PC-3 (cell line): ENCODE measurements around the gene PCDHGA10. TPM values are rescaled to one million over a fixed set of nuclear protein-coding genes. Genes with fewer than 3 reads are reported as not detected.
A peak's percentile ranks its signal among the peaks of the same experiment; 100 is the strongest.
"Not testable (repeated sequence)": the region's sequence is repeated elsewhere in the genome, so short reads cannot be mapped to it uniquely, and the experiment has no call there.

Experiments
- ATAC-seq: fragments of 200-7000 bp; cut with Tn5 transposase; 2 replicates; pipeline ENCODE4 v1.9.1; 2020; ENCODE audit warnings: mild to moderate bottlenecking, moderate library complexity
- BruUV-seq: library from RNA; stranded (reverse); fragments of 400-500 nt; replicated peaks from 2 replicates; lab custom pipeline; 2021; lab: Mats Ljungman, UMichigan
- CTCF ChIA-PET: fragments of 300-600 bp; sonication (Branson Sonifier 250); formaldehyde crosslinking; loops from one replicate; lab custom pipeline; 2022; ENCODE audit warnings: antibody characterized with exemption; lab: Charles Lee
- POLR2A ChIA-PET: fragments of 300-600 bp; sonication (Branson Sonifier 250); formaldehyde crosslinking; loops from one replicate; lab custom pipeline; 2022; ENCODE audit warnings: antibody characterized with exemption; ENCODE audit not compliant: unreplicated experiment; lab: Charles Lee
- DNase-seq: peaks from one replicate; pipeline ENCODE4 v3.0.0-alpha.2; 2015
- H2AFZ ChIP-seq: fragments of 300-600 bp; sonication (generic); 2 replicates; pipeline ENCODE4 v1.6.0; 2016; ENCODE audit warnings: antibody characterized with exemption, low read length
- H3F3A ChIP-seq: fragments of 300-600 bp; sonication (generic); one replicate; pipeline ENCODE4 v1.6.0; 2017; ENCODE audit warnings: antibody characterized with exemption, low read length, control low read depth, mild to moderate bottlenecking; ENCODE audit not compliant: unreplicated experiment
- H3K27ac ChIP-seq: fragments of 300-600 bp; sonication (generic); 2 replicates; pipeline ENCODE4 v1.5.1; 2016; ENCODE audit warnings: mild to moderate bottlenecking, low read length
- H3K27me3 ChIP-seq: fragments of 300-600 bp; sonication (generic); 2 replicates; pipeline ENCODE4 v1.6.1; 2016; ENCODE audit warnings: low read length, mixed read lengths
- H3K36me3 ChIP-seq: fragments of 300-600 bp; sonication (generic); 2 replicates; pipeline ENCODE4 v1.6.1; 2016; ENCODE audit warnings: low read depth, mixed run types, low read length, mixed read lengths
- H3K4me1 ChIP-seq: fragments of 300-600 bp; sonication (generic); 2 replicates; pipeline ENCODE4 v1.5.1; 2016; ENCODE audit warnings: low read length; ENCODE audit not compliant: insufficient read depth
- H3K4me2 ChIP-seq: fragments of 300-600 bp; sonication (generic); 2 replicates; pipeline ENCODE4 v1.6.0; 2016; ENCODE audit warnings: low read length
- H3K4me3 ChIP-seq: fragments of 300-600 bp; sonication (generic); 2 replicates; pipeline ENCODE4 v1.5.1; 2016; ENCODE audit warnings: mild to moderate bottlenecking, low read length, mixed read lengths
- H3K79me2 ChIP-seq: fragments of 300-600 bp; sonication (generic); 2 replicates; pipeline ENCODE4 v1.6.1; 2017; ENCODE audit warnings: low read length, mixed read lengths
- H3K9ac ChIP-seq: fragments of 300-600 bp; sonication (generic); 2 replicates; pipeline ENCODE4 v1.6.0; 2016; ENCODE audit warnings: mild to moderate bottlenecking, low read length
- H3K9me2 ChIP-seq: fragments of 300-600 bp; sonication (generic); replicated peaks from 2 replicates; pipeline ENCODE4 v1.6.1; 2016; ENCODE audit warnings: mixed run types, low read length, mixed read lengths
- H3K9me3 ChIP-seq: fragments of 300-600 bp; sonication (generic); 2 replicates; pipeline ENCODE4 v1.6.1; 2016; ENCODE audit warnings: low read length, mixed read lengths
- H4K20me1 ChIP-seq: fragments of 300-600 bp; sonication (generic); 2 replicates; pipeline ENCODE4 v1.6.1; 2016; ENCODE audit warnings: low read length, mixed read lengths
- EZH2 ChIP-seq: fragments of 300-600 bp; sonication (generic); IDR thresholded peaks from one replicate; pipeline ENCODE4 v1.6.1; 2017; ENCODE audit warnings: antibody characterized with exemption, mild to moderate bottlenecking, low read length; ENCODE audit not compliant: unreplicated experiment
- EZH2phosphoT487 ChIP-seq: fragments of 300-600 bp; sonication (generic); IDR thresholded peaks from 2 replicates; pipeline ENCODE4 v1.6.1; 2018; ENCODE audit warnings: mild to moderate bottlenecking, antibody characterized with exemption, low read length, borderline replicate concordance
- intact Hi-C: fragments of 100-400 bp; cut with micrococcal nuclease; formaldehyde crosslinking; loops from 2 replicates; pipeline ENCODE4 v1.9.0; 2023
- total RNA-seq: library from RNA; depleted of rRNA; stranded (reverse); fragments of >200 nt; gene quantifications from 2 replicates; pipeline ENCODE4 v1.2.3, GENCODE V29; 2014
- TF ChIP-seq, protein P1 (sequence below): fragments of 300-600 bp; sonication (generic); conservative IDR thresholded peaks from 2 replicates; pipeline ENCODE4 v1.5.1; 2017; ENCODE audit warnings: antibody characterized with exemption, low read depth, mild to moderate bottlenecking, low read length

The PCDHGA10 gene
- total RNA-seq, 1 experiment from 2014 or later: 0.84 TPM

DNA sequence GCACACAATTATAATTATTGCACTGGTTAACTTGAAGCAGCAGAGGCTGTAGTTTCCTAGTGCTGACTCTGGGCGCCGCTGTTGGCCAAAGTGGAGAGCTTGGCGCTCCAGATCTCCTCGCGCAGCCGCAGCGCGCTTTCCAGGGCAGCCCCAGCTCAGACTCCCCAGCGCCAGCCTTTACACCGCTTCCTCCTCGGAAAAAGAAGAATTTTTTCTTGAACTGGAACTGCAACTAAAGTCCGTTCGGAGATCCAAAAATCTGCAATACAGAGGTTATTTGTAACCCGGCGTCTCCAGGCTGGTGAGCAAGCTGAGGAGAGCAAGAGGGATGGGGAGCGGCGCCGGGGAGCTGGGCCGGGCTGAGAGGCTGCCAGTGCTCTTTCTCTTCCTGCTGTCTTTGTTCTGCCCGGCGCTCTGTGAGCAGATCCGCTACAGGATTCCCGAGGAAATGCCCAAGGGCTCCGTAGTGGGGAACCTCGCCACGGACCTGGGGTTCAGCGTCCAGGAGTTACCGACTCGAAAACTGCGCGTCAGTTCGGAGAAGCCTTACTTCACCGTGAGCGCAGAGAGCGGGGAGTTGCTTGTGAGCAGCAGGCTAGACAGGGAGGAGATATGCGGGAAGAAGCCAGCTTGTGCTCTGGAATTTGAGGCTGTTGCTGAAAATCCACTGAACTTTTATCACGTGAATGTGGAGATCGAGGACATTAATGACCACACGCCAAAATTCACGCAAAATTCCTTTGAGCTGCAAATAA, 25.1 kb upstream of the PCDHGA10 start, which contains the start of gene PCDHGB4:
Gene PCDHGB4 (plus strand): TSS at position 142 of the 755 bp plus-strand sequence. CDS start 187 bp downstream, at position 329.
- H3K79me2 ChIP-seq, H3K4me2 ChIP-seq, H2AFZ ChIP-seq, H3K4me3 ChIP-seq, intact Hi-C loops, H3K9me3 ChIP-seq, BruUV-seq, H3K27me3 ChIP-seq, H3K36me3 ChIP-seq, CTCF ChIA-PET, H3F3A ChIP-seq, H3K9ac ChIP-seq, H4K20me1 ChIP-seq, H3K27ac ChIP-seq, H3K9me2 ChIP-seq, POLR2A ChIA-PET, H3K4me1 ChIP-seq: not testable (repeated sequence)
- peak; percentile 35 for ATAC-seq
- DNase-seq: peak; percentile 23
- TF ChIP-seq, protein P1, sequence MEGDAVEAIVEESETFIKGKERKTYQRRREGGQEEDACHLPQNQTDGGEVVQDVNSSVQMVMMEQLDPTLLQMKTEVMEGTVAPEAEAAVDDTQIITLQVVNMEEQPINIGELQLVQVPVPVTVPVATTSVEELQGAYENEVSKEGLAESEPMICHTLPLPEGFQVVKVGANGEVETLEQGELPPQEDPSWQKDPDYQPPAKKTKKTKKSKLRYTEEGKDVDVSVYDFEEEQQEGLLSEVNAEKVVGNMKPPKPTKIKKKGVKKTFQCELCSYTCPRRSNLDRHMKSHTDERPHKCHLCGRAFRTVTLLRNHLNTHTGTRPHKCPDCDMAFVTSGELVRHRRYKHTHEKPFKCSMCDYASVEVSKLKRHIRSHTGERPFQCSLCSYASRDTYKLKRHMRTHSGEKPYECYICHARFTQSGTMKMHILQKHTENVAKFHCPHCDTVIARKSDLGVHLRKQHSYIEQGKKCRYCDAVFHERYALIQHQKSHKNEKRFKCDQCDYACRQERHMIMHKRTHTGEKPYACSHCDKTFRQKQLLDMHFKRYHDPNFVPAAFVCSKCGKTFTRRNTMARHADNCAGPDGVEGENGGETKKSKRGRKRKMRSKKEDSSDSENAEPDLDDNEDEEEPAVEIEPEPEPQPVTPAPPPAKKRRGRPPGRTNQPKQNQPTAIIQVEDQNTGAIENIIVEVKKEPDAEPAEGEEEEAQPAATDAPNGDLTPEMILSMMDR: peak; percentile 31

DNA sequence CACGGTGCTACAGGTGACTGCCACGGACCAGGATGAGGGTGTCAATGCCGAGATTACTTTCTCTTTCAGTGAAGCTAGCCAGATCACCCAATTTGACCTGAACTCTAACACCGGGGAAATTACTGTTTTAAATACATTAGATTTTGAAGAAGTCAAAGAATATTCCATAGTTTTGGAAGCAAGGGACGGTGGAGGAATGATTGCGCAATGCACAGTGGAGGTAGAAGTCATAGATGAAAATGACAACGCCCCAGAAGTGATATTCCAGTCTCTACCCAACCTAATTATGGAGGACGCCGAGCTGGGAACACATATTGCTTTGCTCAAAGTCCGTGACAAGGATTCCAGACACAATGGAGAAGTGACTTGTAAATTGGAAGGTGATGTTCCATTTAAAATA, 24.1 kb upstream of the PCDHGA10 start:
- BruUV-seq: no TSS peak
- H3K4me3 ChIP-seq: no peak overlapping the region
- intact Hi-C loops: no loop called here

More for the DNA sequence above, 24.1 kb upstream of the PCDHGA10 start:
- Histone ChIP-seq H3K9me3 (0 out of 2 replicates have a peak, but pooled peaks cover 6% of the 10 kb centered on the region), H3F3A (no peaks in the 10 kb centered on the region), H4K20me1 (no peaks in the 10 kb centered on the region), H3K27me3 (no peaks in the 10 kb centered on the region), H2AFZ (no peak overlapping the region), H3K9me2 (no peaks in the 10 kb centered on the region), H3K79me2 (no peaks in the 10 kb centered on the region), H3K4me2 (no peak overlapping the region), H3K9ac (no peak overlapping the region), H3K36me3 (no peaks in the 10 kb centered on the region), H3K27ac (no peak overlapping the region), H3K4me1 (no peaks in the 10 kb centered on the region)
- POLR2A ChIA-PET: interaction anchor here (0.6 kb wide), 1 partner anchor 41 kb away, joined by 10 read pairs; no protein-coding TSS in a partner anchor
- ATAC-seq (no peak), DNase-seq (no peak)
- TF ChIP-seq EZH2phosphoT487: no peak
- TF ChIP-seq, protein P1: no peak
- TF ChIP-seq EZH2: no peak
- CTCF ChIA-PET: no interaction called here
